H9 (cell line): ENCODE data around the gene TDO2. TPM values are rescaled to one million over a fixed set of nuclear protein-coding genes. Genes with fewer than 3 reads are reported as not detected.

Experiments used
- DNase-seq: peaks from one replicate; pipeline ENCODE4 v3.0.0-alpha.2; 2017
- H2AFZ ChIP-seq: one replicate; pipeline ENCODE4 v1.6.1; 2013; ENCODE audit warnings: mild to moderate bottlenecking, low read length, control low read depth, moderate library complexity
- H2AK5ac ChIP-seq: 2 replicates; pipeline ENCODE4 v1.6.1; 2013; ENCODE audit warnings: low read length, control low read depth, mixed read lengths; ENCODE audit not compliant: insufficient read length
- H2BK120ac ChIP-seq: one replicate; pipeline ENCODE4 v1.6.1; 2013; ENCODE audit warnings: low read depth, mild to moderate bottlenecking, low read length, control low read depth, inconsistent platforms; ENCODE audit not compliant: poor library complexity, severe bottlenecking
- H2BK12ac ChIP-seq: 2 replicates; pipeline ENCODE4 v1.6.1; 2013; ENCODE audit warnings: low read length, control low read depth, mixed read lengths, low read depth; ENCODE audit not compliant: insufficient read length
- H2BK15ac ChIP-seq: 2 replicates; pipeline ENCODE4 v1.6.1; 2013; ENCODE audit warnings: low read depth, low read length, control low read depth
- H2BK20ac ChIP-seq: one replicate; pipeline ENCODE4 v1.6.1; 2013; ENCODE audit warnings: low read depth, mild to moderate bottlenecking, low read length, control low read depth, inconsistent platforms; ENCODE audit not compliant: poor library complexity, severe bottlenecking
- H2BK5ac ChIP-seq: 2 replicates; pipeline ENCODE4 v1.6.1; 2013; ENCODE audit warnings: low read length, control low read depth, mixed read lengths; ENCODE audit not compliant: insufficient read length
- H3K14ac ChIP-seq: 2 replicates; pipeline ENCODE4 v1.6.1; 2013; ENCODE audit warnings: low read length, control low read depth; ENCODE audit not compliant: insufficient read depth
- H3K18ac ChIP-seq: 2 replicates; pipeline ENCODE4 v1.6.1; 2013; ENCODE audit warnings: low read depth, mild to moderate bottlenecking, mixed read lengths, low read length, control low read depth; ENCODE audit not compliant: insufficient read length
- H3K23ac ChIP-seq: 2 replicates; pipeline ENCODE4 v1.6.1; 2013; ENCODE audit warnings: low read length, control low read depth, mixed read lengths, low read depth; ENCODE audit not compliant: insufficient read length
- H3K23me2 ChIP-seq: 2 replicates; pipeline ENCODE4 v1.6.1; 2013; ENCODE audit warnings: low read depth, mild to moderate bottlenecking, mixed read lengths, low read length, control low read depth; ENCODE audit not compliant: insufficient read length, poor library complexity, severe bottlenecking
- H3K27ac ChIP-seq: 2 replicates; pipeline ENCODE4 v1.5.1; 2013; ENCODE audit warnings: low read length, control low read depth, mixed read lengths, low read depth; ENCODE audit not compliant: insufficient read length
- H3K27me3 ChIP-seq: 2 replicates; pipeline ENCODE4 v1.6.1; 2013; ENCODE audit warnings: low read length, control low read depth, inconsistent platforms; ENCODE audit not compliant: insufficient read depth
- H3K4ac ChIP-seq: 2 replicates; pipeline ENCODE4 v1.6.1; 2013; ENCODE audit warnings: low read depth, mild to moderate bottlenecking, control low read depth, inconsistent platforms, low read length, moderate library complexity
- H3K4me1 ChIP-seq: 2 replicates; pipeline ENCODE4 v1.6.1; 2013; ENCODE audit warnings: low read length, control low read depth, inconsistent platforms; ENCODE audit not compliant: insufficient read depth
- H3K4me2 ChIP-seq: 2 replicates; pipeline ENCODE4 v1.6.1; 2013; ENCODE audit warnings: low read length, control low read depth, mixed read lengths; ENCODE audit not compliant: insufficient read length, insufficient read depth
- H3K56ac ChIP-seq: 2 replicates; pipeline ENCODE4 v1.6.1; 2013; ENCODE audit warnings: low read depth, mild to moderate bottlenecking, mixed read lengths, low read length, control low read depth; ENCODE audit not compliant: insufficient read length
- H3K79me1 ChIP-seq: 2 replicates; pipeline ENCODE4 v1.6.1; 2013; ENCODE audit warnings: low read depth, mild to moderate bottlenecking, moderate library complexity, low read length, control low read depth, inconsistent platforms; ENCODE audit not compliant: insufficient read depth, poor library complexity, severe bottlenecking
- H3K79me2 ChIP-seq: 2 replicates; pipeline ENCODE4 v1.6.1; 2013; ENCODE audit warnings: low read length, control low read depth, inconsistent platforms; ENCODE audit not compliant: insufficient read depth
- H3K9ac ChIP-seq: 2 replicates; pipeline ENCODE4 v1.6.1; 2013; ENCODE audit warnings: low read length, control low read depth, mixed read lengths; ENCODE audit not compliant: insufficient read length; ENCODE audit errors: extremely low read depth
- H3K9me3 ChIP-seq: one replicate; pipeline ENCODE4 v1.6.1; 2013; ENCODE audit warnings: low read depth, low read length, inconsistent platforms; ENCODE audit not compliant: control insufficient read depth
- H3T11ph ChIP-seq: one replicate; pipeline ENCODE4 v1.6.1; 2013; ENCODE audit warnings: mild to moderate bottlenecking, low read length, control low read depth, inconsistent platforms
- H4K20me1 ChIP-seq: one replicate; pipeline ENCODE4 v1.6.1; 2013; ENCODE audit not compliant: control insufficient read depth, insufficient read length, insufficient read depth
- H4K5ac ChIP-seq: 2 replicates; pipeline ENCODE4 v1.6.1; 2013; ENCODE audit warnings: low read depth, mild to moderate bottlenecking, mixed read lengths, low read length, control low read depth; ENCODE audit not compliant: insufficient read length
- H4K8ac ChIP-seq: replicated peaks from 2 replicates; pipeline ENCODE4 v1.6.1; 2013; ENCODE audit warnings: low read length, control low read depth, mixed read lengths, low read depth; ENCODE audit not compliant: insufficient read length
- H4K91ac ChIP-seq: 2 replicates; pipeline ENCODE4 v1.6.1; 2013; ENCODE audit warnings: low read depth, mild to moderate bottlenecking, moderate library complexity, mixed read lengths, low read length, control low read depth; ENCODE audit not compliant: insufficient read length
- H3K27ac Mint-ChIP-seq, 3 experiments: 2 replicates in 2 of 3; 3 replicates in 1 of 3; pipeline ENCODE4 v1.8.0; 2020 to 2021; ENCODE audit warnings: mixed read lengths in 3 of 3, mild to moderate bottlenecking in 1 of 3, moderate library complexity in 1 of 3
- H3K27me3 Mint-ChIP-seq: 2 replicates; pipeline ENCODE4 v1.8.0; 2021; ENCODE audit warnings: low read depth, mild to moderate bottlenecking, moderate library complexity, mixed read lengths
- H3K36me3 Mint-ChIP-seq, 3 experiments: 2 replicates in 2 of 3; 3 replicates in 1 of 3; pipeline ENCODE4 v1.8.0; 2020 to 2021; ENCODE audit warnings: low read depth in 3 of 3, mixed read lengths in 3 of 3; ENCODE audit not compliant: insufficient read depth in 1 of 3
- H3K4me1 Mint-ChIP-seq, 2 experiments: 2 replicates each; pipeline ENCODE4 v1.8.0; 2020; ENCODE audit warnings: mixed read lengths in 2 of 2
- H3K4me3 Mint-ChIP-seq, 2 experiments: 2 replicates in 1 of 2; 3 replicates in 1 of 2; pipeline ENCODE4 v1.8.0; 2020 to 2021; ENCODE audit warnings: mild to moderate bottlenecking in 2 of 2, mixed read lengths in 2 of 2, moderate library complexity in 1 of 2
- H3K9me3 Mint-ChIP-seq, 2 experiments: 2 replicates in 1 of 2; 3 replicates in 1 of 2; pipeline ENCODE4 v1.8.0; 2020; ENCODE audit warnings: mild to moderate bottlenecking in 2 of 2, mixed read lengths in 2 of 2, moderate library complexity in 1 of 2
- CTCF ChIP-seq: fragments of 200-600 bp; sonication (generic); conservative IDR thresholded peaks from 3 replicates; pipeline ENCODE4 v1.8.0; 2021; ENCODE audit warnings: antibody characterized with exemption, mild to moderate bottlenecking
- WGBS: extraction: QIAGEN DNeasy Blood & Tissue Kit; methylation state at CpG from one replicate; pipeline ENCODE4 v1.1.7; 2013; ENCODE audit warnings: missing lambda C conversion rate, low lambda C conversion rate, mixed read lengths; ENCODE audit not compliant: insufficient read length; ENCODE audit errors: extremely low coverage; 5-methylcytosine and 5-hydroxymethylcytosine counted together
- total RNA-seq: library from RNA; stranded (reverse); gene quantifications from 2 replicates; pipeline ENCODE4 v1.2.1, GENCODE V29; 2021

TDO2 gene
- total RNA-seq, 1 experiment from 2014 or later = not detected

DNA sequence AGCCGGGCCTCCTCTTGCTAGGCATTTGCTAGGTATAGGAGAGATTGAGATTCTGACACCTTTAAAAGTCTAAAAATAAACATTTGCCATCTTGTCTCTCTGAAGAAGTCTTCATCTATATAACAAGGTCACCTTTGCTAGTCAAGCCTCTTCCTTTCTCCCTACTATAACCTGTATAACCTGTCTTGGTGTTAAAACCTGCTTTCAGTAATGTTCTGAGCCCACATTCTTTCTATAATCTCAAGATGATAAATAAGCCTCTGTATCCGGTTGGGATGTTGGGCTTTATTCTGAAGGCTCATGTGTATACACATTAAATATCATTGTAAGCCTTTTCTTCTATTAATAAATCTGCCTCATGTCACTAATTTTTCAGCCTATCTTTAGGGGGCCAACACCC is 47.6 kb upstream of the TDO2 start:
- no peak overlapping the region for H2AK5ac ChIP-seq
- H2AFZ ChIP-seq = no peak overlapping the region
- no peak overlapping the region for H3K27ac ChIP-seq
- Mint-ChIP-seq H3K9me3 (no peaks in the 10 kb centered on the region; a peak in 2 of 5 replicates), H3K4me1 (peaks cover 9 to 11% of the 10 kb centered on the region in 2 experiments), H3K27ac (no peak overlapping the region), H3K4me3 (no peak overlapping the region), H3K27me3 (no peaks in the 10 kb centered on the region), H3K36me3 (no peaks in the 10 kb centered on the region; a peak in 1 of 7 replicates)
- H3K79me2 ChIP-seq = no peaks in the 10 kb centered on the region
- H2BK20ac ChIP-seq = no peak overlapping the region
- WGBS = no CpG with 5 or more reads among the region's 2 CpGs
- H3K4ac ChIP-seq = no peak overlapping the region
- H3K4me1 ChIP-seq = no peaks in the 10 kb centered on the region
- H3K14ac ChIP-seq = no peak overlapping the region
- no peak for TF ChIP-seq CTCF
- no peak overlapping the region for H3K18ac ChIP-seq
- no peaks in the 10 kb centered on the region for H3K23me2 ChIP-seq
- H4K5ac ChIP-seq = no peak overlapping the region
- no peak overlapping the region for H3T11ph ChIP-seq
- H3K27me3 ChIP-seq = no peaks in the 10 kb centered on the region
- no peaks in the 10 kb centered on the region for H3K79me1 ChIP-seq
- H3K56ac ChIP-seq = no peak overlapping the region
- no peak overlapping the region for H4K91ac ChIP-seq
- H4K20me1 ChIP-seq = no peaks in the 10 kb centered on the region
- DNase-seq = no peak
- no peak overlapping the region for H2BK120ac ChIP-seq
- H3K9me3 ChIP-seq = no peaks in the 10 kb centered on the region
- H2BK5ac ChIP-seq = no peak overlapping the region
- H2BK12ac ChIP-seq = no peak overlapping the region
- no peak overlapping the region for H3K4me2 ChIP-seq
- no peak overlapping the region for H3K23ac ChIP-seq
- no peak overlapping the region for H3K9ac ChIP-seq
- no peak overlapping the region for H4K8ac ChIP-seq
- H2BK15ac ChIP-seq = no peak overlapping the region
